GM19238 (cell line): ENCODE data around the gene ADGRB2.

Experiments
- DNase-seq: peaks from one replicate; pipeline ENCODE4 v3.0.0; 2011; ENCODE audit warnings: low spot score; ENCODE audit not compliant: insufficient read length

The ADGRB2 gene

DNA sequence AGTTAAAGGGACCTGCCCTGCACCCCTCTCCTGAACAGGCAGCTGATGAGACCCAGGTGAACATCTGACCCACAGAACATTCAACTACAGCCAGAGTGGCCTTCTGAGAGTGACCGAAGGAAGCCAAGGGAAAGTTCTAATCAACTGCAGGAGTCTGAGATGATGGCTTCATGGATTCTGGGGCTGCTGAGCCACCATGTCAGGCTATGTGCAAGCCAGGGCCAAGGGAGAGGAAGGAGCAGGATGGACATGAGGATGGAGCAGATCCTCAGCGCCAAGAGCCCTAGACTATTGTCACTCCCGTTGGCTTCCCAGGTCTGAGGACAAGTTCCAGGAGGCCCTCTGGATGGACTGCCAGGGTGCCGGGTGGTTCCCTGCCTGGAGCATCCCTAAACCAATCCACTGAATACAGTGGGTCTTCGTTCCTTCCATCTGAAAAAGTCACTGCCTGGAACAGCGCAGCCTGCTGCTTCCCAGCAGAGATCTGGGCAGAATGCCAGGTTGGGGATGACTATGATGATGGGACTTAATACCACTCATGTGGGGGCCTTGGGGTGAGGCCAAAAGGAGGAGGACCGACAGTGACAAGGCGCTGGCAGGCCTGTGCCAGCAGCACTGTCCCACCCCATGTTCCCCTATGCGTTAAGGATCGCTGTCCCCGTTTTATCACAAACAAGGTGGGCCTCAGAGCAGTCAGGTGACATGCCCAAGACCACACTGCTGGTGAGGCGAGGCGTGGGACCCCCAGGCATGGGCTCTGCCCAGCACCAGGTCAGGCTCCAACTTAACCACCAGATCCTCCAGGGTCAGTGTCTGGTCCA, 31.9 kb upstream of the ADGRB2 start:
- DNase-seq: no peak

DNA sequence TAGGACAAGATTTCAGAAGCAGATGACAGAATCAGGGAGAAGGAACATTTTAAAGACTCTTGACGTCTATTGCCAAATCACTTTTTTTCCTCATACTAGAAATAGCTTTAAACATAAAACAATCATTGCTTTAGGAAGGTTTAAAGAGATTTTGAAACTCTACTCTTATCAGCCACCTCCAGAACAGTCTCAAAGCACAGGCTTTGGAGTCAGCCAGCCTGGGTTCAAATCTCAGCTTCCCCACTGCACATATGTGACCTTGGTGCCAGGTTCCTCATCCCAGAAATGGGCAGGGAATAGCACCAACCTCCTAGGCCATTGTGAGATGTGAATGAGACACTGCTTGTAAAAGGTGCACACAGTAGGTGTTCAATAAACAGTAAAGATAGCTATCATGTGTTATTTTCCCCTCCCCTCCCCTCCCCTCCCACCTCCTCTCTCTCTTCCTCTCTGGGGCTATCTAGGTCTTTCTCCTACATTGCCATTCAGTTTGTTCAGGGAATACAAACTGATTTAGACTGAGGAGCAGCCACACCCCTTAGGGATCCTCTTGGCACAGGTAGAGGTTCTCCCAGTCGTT, 31.0 kb upstream of the ADGRB2 start:
- no peak for DNase-seq

- no peak for DNase-seq
These were observed 29.6 kb upstream of the ADGRB2 start for GRCh38 chr1:31793586-31794285.

DNA sequence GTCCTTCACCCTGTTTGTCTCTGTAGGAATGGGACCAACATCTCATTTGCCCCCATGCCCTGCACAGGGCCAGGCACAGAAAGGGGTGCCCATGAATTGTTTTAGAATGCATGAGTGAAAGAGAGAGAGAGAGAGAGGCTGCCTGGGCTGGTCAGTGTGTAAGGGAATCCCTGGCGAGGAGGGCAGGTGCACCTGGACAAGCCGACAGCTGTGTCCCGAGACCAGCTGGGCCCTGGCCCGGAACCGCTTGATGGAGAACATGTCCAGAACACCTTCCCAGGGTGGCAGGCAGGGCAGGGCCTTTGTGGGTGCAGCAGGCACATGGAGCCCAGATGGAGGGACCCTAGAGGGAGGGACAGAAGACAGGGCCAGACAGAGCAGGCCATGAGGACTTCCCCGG, 28.9 kb upstream of the ADGRB2 start:
- DNase-seq: no peak

DNA sequence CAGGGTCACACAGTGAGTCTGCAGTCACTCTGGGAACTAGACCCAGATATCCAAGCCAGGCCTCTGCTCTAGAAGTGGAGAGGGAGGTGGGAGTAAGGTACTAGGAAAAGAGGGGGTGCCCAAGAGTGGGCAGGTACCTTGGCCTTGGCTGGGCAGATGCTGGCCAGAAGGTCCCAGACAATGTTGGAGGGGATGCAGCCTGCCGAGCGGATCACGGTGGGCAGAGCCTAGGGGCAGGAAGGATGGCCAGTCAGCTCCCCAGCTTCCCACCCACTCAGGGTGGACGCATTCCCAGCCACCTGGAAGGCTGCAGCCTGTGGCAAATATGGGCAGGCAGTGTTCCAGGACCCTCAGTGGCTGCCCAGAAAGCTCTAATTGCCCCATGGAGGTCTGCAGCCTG, 28.4 kb upstream of the ADGRB2 start:
- no peak for DNase-seq

DNA sequence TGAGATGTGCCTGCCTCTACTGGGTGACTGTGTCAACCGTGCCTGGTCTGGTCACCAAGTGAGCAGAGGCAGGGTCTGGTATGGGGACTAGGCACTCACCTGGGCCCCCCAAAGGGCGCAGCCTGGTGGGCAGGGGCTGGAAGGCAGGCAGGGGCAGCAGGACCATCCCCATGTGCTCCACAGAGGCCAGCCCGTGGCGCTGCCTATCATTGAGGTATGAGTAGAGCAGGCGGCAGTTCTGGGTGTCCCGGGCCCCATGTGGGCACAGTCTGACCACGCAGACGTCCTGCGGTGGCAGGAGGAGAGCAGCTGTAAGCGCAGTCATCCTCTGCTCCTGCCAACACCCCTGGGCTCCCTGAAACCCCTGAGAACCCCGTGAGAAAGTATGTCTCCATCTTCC, 28.0 kb upstream of the ADGRB2 start:
- no peak for DNase-seq

DNA sequence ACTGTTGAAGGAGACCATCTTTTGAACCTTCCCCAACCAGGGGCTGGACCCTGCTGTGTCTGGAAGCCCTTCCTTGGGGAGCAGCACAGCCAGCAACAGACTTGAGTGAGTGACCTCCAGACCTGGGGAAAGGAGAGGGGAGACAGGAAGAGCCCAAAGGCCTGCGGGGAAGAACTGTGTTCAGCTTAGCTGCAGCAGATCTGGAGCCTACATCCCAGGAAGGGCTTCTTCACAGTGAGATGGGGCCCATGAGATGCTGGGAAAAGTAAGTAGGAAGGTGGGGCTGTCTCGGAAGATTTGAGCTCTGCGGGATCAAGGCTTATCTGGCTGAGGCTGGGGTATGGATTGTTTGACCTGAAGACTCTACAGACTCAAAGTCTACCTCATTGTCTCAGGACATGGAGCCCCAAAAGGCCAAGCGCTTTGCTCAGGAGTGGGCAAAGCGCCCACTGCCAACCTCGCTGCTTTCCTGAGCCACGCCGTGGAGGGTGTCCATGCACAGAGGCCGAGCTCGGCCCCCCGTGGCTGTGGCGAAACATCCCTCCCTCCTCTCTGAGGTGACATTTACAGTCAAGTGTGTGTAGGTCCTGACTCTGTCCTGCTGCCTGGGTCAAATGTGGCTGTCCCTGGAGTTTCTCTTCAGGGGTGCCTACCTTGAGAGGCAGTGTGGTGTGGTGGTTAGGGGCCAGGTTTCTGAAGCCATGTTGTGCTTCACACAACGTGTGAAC, 27.2 kb upstream of the ADGRB2 start:
- DNase-seq: no peak

DNA sequence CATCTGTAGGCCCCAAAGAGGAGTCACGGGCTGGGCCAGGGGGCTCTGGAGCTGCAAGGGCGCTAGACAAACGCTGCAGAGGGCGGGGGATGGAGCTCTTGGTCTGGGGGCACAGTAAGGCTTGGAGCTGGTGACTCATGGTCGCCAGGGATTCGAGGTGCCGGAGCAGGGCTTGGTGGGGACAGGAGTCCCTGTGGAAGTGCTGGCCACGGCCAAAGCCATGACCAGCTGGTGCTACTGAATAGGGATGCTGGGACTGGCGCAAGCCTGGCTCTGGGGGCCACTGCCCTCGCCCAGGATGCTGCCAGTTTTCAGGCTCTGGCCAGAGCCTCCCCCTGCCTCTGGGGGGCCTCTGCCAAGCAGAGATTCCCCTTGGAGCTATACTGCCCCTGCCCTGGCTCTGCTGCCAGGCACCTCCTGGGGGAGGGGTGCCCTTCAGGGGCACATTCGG, 26.5 kb upstream of the ADGRB2 start:
- no peak for DNase-seq

DNA sequence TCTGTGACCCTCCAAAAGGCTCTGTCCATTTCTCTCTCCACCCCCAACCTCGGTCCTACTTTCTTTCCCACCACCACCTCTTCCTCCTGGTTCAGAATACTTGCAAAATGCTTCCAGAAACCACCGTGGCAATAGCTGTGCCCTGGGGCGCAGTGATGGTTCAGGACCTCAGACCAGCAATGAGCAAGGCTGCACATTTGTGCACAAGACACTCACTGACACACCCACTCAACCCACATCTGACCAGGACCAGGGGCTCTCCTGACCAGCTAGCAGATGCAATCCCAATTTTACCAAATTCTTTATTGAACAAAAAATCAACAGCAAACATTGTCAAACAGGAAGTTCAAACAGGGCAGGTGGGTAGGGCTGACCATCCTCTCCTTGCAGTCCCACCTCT, 26.0 kb upstream of the ADGRB2 start:
- DNase-seq: no peak

DNA sequence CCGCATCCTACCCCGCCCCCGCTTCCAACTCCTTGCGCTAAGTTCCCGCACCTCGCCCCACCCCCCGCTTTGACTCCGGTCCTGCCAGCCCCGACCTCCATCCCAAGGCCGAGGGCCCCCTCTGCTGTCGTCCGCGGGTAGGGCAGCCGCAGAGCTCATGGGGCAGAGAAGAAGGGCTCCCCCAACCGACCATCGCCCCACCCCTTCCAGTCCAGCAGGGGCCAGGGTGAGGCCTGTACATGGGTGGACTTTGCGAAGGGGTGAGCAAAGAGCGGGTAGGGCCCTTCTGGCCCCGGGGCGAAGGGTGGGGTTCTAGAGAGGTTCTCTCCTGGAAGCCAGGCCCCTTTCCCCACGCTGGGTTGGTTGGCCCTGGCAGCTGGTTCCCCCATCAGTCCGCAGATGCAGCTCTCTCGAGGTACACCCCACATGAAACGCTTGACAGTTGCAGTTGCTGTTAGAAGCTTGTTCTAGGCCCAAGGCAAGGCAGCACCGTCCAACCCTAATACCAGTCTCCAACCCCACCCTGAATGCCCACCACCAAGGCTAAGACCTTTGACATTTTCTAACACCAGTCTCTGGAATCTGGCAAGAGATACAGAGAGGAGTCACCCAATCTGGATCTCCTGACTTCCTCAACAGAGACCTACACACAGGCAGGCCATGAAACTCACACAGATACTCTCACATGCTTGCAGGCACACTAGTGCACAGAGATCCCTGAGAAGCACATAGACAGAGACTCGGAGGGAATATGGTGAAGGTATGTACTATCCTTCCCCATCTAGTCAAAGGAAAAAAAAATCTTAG, 25.3 kb upstream of the ADGRB2 start:
- DNase-seq: peak; percentile 98

- no peak for DNase-seq
These were observed 24.7 kb upstream of the ADGRB2 start for GRCh38 chr1:31788825-31789256.

- peak; percentile 90 for DNase-seq
These were observed 24.1 kb upstream of the ADGRB2 start for GRCh38 chr1:31788138-31788824.

DNA sequence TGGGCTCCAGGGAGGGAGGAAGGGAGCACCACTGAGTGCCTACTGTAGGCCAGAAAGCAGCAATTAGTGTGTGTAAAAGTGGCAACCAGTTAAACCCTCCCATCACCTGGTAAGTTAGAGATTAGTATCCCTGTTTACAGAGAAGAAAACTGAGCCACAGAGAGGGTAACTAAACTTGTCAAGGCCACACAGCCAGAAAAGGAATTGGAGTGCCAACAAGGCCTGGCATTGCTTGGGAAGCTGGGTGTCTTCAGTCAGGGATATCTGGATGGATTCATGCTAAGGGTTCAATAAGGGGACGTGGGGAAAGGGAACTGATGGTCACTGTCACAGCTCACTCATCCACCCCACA, 23.6 kb upstream of the ADGRB2 start:
- DNase-seq: no peak

DNA sequence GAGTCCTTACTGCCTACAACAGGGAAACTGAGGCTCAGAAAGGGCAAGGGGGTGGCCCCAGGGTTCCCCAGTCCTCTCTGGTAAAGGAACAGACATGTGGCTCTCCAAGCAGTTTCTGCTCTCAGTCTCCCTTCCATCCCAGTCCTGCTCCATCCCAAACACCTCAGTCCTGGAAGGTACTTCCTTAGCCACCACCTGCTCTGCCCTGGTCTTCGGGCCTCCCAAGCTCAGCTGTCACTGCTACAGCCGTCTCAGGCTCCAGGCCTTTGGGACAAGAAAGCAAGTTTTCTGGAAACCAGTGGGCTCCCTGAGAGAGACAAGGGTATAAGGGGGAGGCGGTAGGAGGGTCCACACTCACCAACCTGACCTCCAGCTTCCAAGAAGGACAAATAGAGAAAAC, 23.1 kb upstream of the ADGRB2 start:
- no peak for DNase-seq

DNA sequence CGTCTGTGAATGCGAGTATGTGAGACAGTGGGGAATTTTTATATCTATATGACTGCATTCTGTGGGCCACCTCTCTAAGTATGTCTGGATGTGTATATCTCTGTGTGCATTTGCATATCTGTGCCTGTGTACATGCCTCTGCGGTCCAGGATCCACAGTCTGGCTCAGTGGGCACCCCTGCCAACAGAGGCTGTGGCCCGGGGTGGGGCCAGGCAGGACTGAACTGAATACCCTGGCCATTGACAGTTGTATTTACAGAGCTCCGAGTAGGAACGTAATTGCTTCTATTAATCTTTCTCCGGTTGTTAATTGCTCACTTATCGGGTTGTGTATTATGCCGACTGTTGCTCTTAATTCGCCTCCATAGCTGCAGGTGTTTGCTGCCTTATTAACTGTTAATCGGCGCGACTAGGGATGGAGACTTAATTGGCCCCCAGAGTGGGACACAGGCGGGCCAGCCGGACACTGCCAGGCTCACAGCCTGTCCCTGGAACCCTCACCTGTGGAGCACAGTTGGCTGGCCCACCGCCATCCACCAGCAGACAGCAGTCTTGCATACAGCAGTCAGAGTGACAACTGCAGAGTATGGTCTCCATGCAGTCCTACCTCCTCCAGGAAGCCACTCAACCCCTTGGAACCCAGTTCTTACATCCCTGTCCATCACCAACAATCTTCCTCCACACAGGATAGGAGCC, 22.4 kb upstream of the ADGRB2 start:
- no peak for DNase-seq

- DNase-seq: no peak
These were observed 21.8 kb upstream of the ADGRB2 start for GRCh38 chr1:31785947-31786290.

- no peak for DNase-seq
These were observed 21.1 kb upstream of the ADGRB2 start for GRCh38 chr1:31785020-31785946.

DNA sequence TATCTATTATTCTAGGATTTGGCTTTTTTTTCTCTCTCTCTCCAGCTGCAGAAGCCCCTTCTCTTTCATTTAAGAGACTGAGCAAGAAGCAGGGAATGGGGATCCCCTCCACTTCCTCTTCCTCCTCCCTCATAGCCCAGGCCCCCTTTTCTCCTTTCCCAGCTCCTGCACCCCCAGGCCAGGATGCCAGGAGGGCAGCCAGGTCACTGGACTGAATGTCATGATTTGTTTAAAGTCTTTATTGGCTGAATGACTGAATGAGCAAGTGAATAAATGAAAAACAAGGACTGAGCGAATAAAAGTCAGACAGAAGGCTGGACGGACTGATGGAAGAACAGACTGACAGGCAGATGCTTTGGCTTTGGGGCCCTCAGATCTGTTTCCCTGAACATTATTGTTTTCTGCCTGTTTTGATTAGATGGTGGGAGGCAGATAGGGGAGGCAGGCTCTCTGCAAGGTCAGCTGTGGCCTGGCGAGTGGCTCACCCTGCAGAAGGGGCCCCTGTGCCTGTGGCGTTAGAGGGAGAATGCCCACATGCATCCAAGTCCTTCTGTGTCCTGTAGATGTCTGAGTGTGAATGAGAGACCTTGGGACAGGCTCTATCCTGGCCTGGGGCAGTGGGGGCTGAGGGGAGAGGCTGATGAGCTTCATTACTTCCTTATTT, 20.3 kb upstream of the ADGRB2 start:
- no peak for DNase-seq
